Measurements from ENCODE around the gene TMEM87A.

TMEM87A gene

DNA sequence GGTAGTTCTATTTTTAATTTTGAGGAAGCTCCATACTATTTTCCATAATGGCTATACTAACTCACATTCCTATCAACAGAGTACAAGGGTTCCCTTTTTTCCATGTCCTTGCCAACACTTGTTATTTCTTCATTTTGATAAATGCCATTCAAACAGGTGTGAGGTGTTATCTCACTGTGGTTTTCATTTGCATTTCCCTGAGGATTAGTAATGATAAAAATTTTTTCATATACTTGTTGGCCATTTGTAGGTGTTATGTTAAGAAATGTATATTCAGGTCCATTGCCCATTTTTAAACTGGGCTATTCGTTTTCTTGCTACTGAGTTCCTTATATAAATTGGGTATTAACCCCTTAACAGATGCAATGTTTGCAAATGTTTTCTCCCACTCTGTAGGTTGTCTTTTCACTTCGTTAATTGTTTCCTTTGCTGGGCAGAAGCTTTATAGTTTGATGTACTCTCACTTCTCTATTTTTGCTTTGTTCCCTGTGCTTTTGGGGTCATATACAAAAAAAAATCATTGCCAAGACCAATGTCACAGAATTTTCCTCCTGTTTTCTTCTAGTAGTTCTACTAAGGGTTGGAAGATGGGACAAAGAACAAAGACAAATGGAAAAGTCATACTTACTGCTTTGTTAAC lies 54.2 kb downstream of the TMEM87A start:
- H3K27ac ChIP-seq = no peak overlapping the region
- H3K4me3 ChIP-seq = no peak overlapping the region
- peaks cover 0 to 9% (median 0%) of the 10 kb centered on the region in 11 experiments; a peak in 2 of 22 replicates for H4K20me1 ChIP-seq
- H3K4me2 ChIP-seq = peak overlapping the region in 5 of 11 experiments; percentile 15 to 55 (median 20); a peak in 7 of 22 replicates
- no peak overlapping the region for H3K9ac ChIP-seq
- TF ChIP-seq Cebpa-rat (IDR thresholded peaks at IDR 0.05) = no peak
- peaks cover 6 to 16% (median 11%) of the 10 kb centered on the region in 10 experiments; a peak in 16 of 20 replicates for H3K4me1 ChIP-seq
- peaks cover 77 to 100% (median 90%) of the 10 kb centered on the region in 11 experiments for H3K36me3 ChIP-seq
- H3K9me3 ChIP-seq (replicated peaks in 1 of 11) = no peaks in the 10 kb centered on the region
- no peaks in the 10 kb centered on the region for H3K27me3 ChIP-seq

DNA sequence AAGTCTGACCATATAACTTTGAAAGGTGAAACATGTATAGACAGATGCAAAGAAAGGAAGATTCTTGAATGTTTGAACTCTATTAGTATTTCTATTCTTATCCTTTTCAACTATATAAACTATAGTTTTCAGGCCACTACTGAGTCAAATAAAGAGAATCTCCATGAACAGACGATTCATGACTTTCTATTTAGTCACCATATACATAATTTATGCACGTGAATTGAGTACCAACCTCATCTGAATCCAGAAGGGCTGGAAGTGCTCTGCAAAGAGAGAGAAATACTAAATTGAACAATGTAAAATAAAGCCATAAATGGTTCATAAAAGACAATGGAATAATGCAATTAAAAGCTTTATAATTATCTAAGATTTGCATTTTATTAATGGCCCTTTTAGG lies 55.7 kb downstream of the TMEM87A start:
- H3K9ac ChIP-seq = no peak overlapping the region
- peaks cover 78 to 100% (median 90%) of the 10 kb centered on the region in 11 experiments for H3K36me3 ChIP-seq

DNA sequence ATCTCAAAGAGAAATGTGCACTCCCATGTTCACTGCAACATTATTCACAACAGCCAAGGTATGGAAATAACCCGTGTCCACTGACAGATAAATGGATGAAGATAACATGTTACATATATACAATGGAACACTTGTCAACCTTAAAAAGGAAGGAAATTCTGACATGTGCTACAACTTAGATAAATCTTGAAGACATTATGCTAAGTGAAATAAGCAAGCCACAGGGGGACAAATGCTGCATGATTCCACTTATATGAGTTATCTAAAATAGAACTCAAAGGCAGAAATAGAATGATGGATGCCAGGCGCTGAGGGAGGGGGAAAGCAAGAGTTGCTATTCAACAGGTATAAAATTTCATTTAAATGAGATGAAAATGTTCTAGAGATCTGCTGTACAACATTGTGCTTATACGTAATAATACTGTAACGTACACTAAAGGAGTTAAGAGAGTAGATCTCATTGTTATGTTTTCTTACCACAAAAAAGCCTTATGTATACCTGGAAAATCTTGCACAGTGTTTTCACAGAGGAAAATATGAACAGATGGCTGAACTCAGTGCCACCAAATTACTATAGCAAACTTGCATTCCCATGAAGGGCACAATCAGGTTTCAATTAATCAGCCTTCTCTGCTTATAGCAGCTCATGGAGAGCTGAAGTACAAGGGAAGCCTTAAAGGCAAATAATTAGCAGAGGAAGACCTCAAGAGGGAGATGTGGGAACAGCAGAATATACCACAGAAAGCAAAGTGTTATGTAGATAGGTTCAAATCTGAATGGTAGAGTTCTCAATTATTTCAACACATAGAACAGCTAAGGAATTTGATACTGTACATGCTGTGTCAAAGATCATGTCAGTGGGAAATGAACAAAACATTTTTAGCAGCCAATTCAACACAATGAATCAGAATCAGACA lies 57.1 kb downstream of the TMEM87A start:
- Histone ChIP-seq H3K27me3 (no peaks in the 10 kb centered on the region), H3K27ac (no peak overlapping the region), H3K4me3 (no peak overlapping the region), H3K9me3 (replicated peaks in 1 of 11) (no peaks in the 10 kb centered on the region), H3K4me2 (no peak overlapping the region), H4K20me1 (peaks cover 0 to 9% (median 0%) of the 10 kb centered on the region in 11 experiments; a peak in 2 of 22 replicates), H3K36me3 (peaks cover 80 to 100% (median 93%) of the 10 kb centered on the region in 11 experiments), H3K4me1 (peaks cover 6 to 16% (median 11%) of the 10 kb centered on the region in 10 experiments; a peak in 16 of 20 replicates), H3K9ac (no peak overlapping the region)
- TF ChIP-seq Cebpa-rat (IDR thresholded peaks at IDR 0.05) = no peak

More for the DNA sequence above, 55.7 kb downstream of the TMEM87A start:
- no peak overlapping the region for H3K4me3 ChIP-seq
- H3K27me3 ChIP-seq = no peaks in the 10 kb centered on the region
- TF ChIP-seq Cebpa-rat (IDR thresholded peaks at IDR 0.05) = no peak
- no peak overlapping the region for H3K4me2 ChIP-seq
- peaks cover 0 to 9% (median 0%) of the 10 kb centered on the region in 11 experiments; a peak in 2 of 22 replicates for H4K20me1 ChIP-seq
- peaks cover 6 to 16% (median 11%) of the 10 kb centered on the region in 10 experiments; a peak in 16 of 20 replicates for H3K4me1 ChIP-seq
- H3K9me3 ChIP-seq (replicated peaks in 1 of 11) = no peaks in the 10 kb centered on the region
- H3K27ac ChIP-seq = no peak overlapping the region

DNA sequence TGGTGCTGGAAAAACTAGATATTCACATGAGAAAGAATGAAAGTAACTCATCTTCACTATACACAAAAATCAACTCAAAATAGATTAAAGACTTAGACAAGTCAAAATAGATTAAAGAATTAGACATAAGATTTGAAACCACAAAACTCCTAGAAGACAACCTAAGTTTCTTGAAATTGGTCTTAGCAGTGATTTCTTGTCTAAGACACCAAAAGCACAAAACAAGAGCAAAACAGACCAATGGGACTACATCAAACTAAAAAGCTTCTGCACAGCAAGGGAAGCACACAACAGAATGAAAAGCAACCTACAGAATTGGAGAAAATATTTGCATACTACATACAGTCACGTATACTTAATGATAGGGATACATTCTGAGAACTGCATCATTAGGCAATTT lies 58.6 kb downstream of the TMEM87A start:
- Histone ChIP-seq H3K4me3 (no peak overlapping the region), H3K36me3 (peaks cover 89 to 100% (median 96%) of the 10 kb centered on the region in 11 experiments)
- no peak for TF ChIP-seq Cebpa-rat (IDR thresholded peaks at IDR 0.05)

DNA sequence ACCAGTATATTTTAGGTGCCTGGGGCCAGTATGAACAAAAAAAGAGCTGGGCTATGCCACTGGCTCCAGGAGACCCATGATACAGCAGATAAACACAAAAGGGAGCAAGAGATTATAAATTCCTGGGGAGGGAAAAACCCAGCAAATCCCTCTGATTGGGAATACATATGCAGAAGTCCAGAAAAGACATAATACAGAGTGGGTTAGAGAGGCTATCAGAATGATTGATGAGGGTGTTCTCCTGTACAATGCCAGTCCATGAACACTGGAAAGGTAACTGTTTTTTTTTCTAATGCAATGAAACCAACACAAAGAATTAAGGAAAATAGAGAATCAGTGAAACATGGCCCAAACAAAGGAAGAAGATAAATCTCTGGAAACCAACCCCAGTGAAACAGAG lies 59.7 kb downstream of the TMEM87A start:
- Histone ChIP-seq H4K20me1 (peaks cover 0 to 3% (median 0%) of the 10 kb centered on the region in 11 experiments; a peak in 1 of 22 replicates), H3K27ac (no peak overlapping the region), H3K4me2 (no peak overlapping the region), H3K9ac (no peak overlapping the region), H3K36me3 (peaks cover 85 to 100% (median 96%) of the 10 kb centered on the region in 11 experiments), H3K27me3 (no peaks in the 10 kb centered on the region), H3K4me3 (no peak overlapping the region), H3K4me1 (peaks cover 0 to 5% (median 2%) of the 10 kb centered on the region in 10 experiments; a peak in 11 of 20 replicates), H3K9me3 (replicated peaks in 1 of 11) (no peaks in the 10 kb centered on the region)
- TF ChIP-seq Cebpa-rat (IDR thresholded peaks at IDR 0.05) = no peak

More for the DNA sequence above, 58.6 kb downstream of the TMEM87A start:
- Histone ChIP-seq H3K27me3 (no peaks in the 10 kb centered on the region), H3K9ac (no peak overlapping the region), H3K4me2 (no peak overlapping the region), H3K27ac (no peak overlapping the region), H3K4me1 (peaks cover 4 to 12% (median 9%) of the 10 kb centered on the region in 10 experiments; a peak in 16 of 20 replicates), H3K9me3 (replicated peaks in 1 of 11) (no peaks in the 10 kb centered on the region), H4K20me1 (peaks cover 0 to 9% (median 0%) of the 10 kb centered on the region in 11 experiments; a peak in 2 of 22 replicates)

DNA sequence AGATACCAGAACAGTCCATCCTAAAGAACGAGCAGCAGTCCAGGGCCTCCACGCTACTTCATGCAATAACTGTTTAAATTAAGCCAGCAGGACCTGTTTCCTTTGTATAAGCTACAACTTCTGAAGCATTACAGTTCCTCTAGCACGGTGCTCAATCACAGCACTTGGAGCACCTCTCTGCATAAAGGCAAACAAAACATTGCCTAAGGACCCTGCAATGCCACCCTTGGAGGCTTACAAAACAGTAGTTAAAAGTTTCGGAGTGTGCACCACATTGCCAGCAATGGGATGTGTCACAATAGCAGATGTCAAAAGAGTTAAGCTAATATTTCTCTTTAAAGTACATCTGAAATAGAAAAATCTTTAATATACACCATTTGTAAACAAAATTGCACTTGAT lies 62.5 kb downstream of the TMEM87A start:
- no peak overlapping the region for H3K27ac ChIP-seq
- H3K4me1 ChIP-seq = peaks cover 13 to 22% (median 18%) of the 10 kb centered on the region in 10 experiments
- H3K4me2 ChIP-seq = no peak overlapping the region
- no peak for TF ChIP-seq Cebpa-rat (IDR thresholded peaks at IDR 0.05)
- no peak overlapping the region for H3K9ac ChIP-seq
- H3K36me3 ChIP-seq = peaks cover 57 to 77% (median 70%) of the 10 kb centered on the region in 11 experiments
- H3K27me3 ChIP-seq = no peaks in the 10 kb centered on the region
- no peak overlapping the region for H3K4me3 ChIP-seq
- peaks cover 0 to 3% (median 0%) of the 10 kb centered on the region in 11 experiments; a peak in 6 of 22 replicates for H4K20me1 ChIP-seq
- H3K9me3 ChIP-seq (replicated peaks in 1 of 11) = no peaks in the 10 kb centered on the region

DNA sequence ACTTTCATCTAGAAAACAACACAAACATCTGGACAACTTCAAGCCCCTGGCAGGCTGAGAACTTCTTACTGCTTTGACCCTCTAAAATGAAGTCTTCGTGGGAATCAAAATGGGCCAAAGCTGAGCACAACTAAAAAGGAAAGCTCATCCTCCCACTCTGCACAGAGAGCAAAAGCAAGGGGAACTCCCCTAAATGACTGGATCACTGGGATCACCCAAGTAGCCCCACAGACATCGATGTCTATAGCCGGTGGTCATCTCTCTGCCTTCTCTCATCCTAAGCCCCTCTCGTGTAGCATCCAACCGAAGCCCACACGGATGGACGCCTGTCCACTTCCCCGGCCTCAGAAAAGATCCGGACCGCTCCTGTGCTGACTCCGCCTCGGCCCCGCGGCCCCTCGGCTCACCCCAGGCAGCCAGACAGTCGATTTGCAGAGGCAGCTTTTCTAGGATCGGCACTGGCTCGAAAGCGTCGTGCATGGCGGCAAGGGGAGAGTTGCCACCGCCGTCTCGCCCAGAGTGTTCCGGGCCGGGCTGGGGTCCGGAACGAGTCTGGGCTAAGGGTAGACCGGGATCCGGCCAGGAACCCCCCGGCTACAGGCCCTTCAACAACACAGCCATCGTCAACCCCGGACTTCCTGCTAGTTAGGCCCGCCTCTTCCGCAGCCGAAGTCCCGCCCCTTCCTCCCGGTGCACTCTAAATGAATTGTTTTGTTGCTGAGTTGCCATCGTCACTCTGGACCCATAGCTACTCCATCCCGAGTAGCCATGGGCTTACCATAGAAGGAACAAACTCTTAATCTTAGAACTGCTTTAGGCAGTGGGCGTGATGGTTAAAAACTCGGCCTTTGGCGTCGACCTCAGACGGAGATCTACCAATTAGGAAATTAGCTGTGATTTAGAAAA lies 65.3 kb downstream of the TMEM87A start, which contains the start of gene VPS39:
Gene VPS39 (minus strand): TSS at position 631 of the 906 bp plus-strand sequence. CDS start 151 bp downstream, at position 480.
- TF ChIP-seq Cebpa-rat (IDR thresholded peaks at IDR 0.05) = no peak
- Histone ChIP-seq H3K36me3 (peaks cover 35 to 67% (median 49%) of the 10 kb centered on the region in 11 experiments), H3K9me3 (replicated peaks in 1 of 11) (no peaks in the 10 kb centered on the region), H3K27me3 (no peaks in the 10 kb centered on the region), H3K4me1 (peaks cover 13 to 26% (median 19%) of the 10 kb centered on the region in 10 experiments), H3K4me3 (peak within 1 kb of the TSS; percentile 78 to 98 (median 92)), H3K27ac (peak within 1 kb of the TSS; percentile 82 to 99 (median 91)), H3K4me2 (peak within 1 kb of the TSS; percentile 75 to 99 (median 90)), H3K9ac (peak within 1 kb of the TSS; percentile 85 to 98 (median 94)), H4K20me1 (peaks cover 0 to 27% (median 9%) of the 10 kb centered on the region in 11 experiments; a peak in 11 of 22 replicates)

DNA sequence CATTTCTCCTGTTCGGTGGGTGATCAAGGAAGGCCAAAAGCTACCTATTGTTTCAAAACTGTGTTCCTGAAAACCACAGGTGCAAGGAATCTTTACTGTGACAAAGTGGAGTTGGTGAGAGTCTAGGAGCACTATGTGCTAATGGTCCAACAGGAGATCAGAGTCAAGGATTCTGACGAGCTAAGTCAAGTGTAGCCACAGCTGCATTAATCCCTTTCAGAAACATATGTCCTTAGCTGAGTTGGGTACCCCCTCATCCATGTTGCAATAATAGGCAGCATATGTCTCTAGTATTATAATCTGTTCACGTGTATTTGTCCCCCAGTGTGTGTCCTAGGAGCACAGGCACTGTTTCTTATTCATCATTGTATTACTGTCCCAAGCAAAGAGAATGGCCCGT lies 66.8 kb downstream of the TMEM87A start:
- peaks cover 13 to 26% (median 19%) of the 10 kb centered on the region in 10 experiments for H3K4me1 ChIP-seq
- peaks cover 0 to 42% (median 12%) of the 10 kb centered on the region in 11 experiments; a peak in 11 of 22 replicates for H4K20me1 ChIP-seq
- H3K36me3 ChIP-seq = peaks cover 25 to 65% (median 44%) of the 10 kb centered on the region in 11 experiments
- TF ChIP-seq Cebpa-rat (IDR thresholded peaks at IDR 0.05) = no peak
- no peak overlapping the region for H3K27ac ChIP-seq
- peak overlapping the region; percentile 75 to 99 (median 90) for H3K4me2 ChIP-seq
- peak overlapping the region in 3 of 10 experiments; percentile 78 to 94 (median 90); a peak in 2 of 20 replicates for H3K4me3 ChIP-seq
- no peaks in the 10 kb centered on the region for H3K9me3 ChIP-seq (replicated peaks in 1 of 11)
- no peak overlapping the region for H3K9ac ChIP-seq
- no peaks in the 10 kb centered on the region for H3K27me3 ChIP-seq
